PC-9 (cell line): Measurements from ENCODE around the gene CDC42BPA.

Source experiments
- CTCF ChIP-seq: fragments of 200-600 bp; sonication (generic); conservative IDR thresholded peaks from 2 replicates; pipeline ENCODE4 v1.6.1; 2017; ENCODE audit warnings: mixed run types, antibody characterized with exemption, mild to moderate bottlenecking, moderate library complexity
- EZH2 ChIP-seq: fragments of 200-600 bp; sonication (generic); IDR thresholded peaks from 2 replicates; pipeline ENCODE4 v1.8.0; 2017; ENCODE audit warnings: antibody characterized with exemption, low read depth

GRCh38 chr1:227240983-227241382, 77.3 kb downstream of the CDC42BPA start:
- no peak for TF ChIP-seq CTCF
- no peak for TF ChIP-seq EZH2
